Stomach (tissue), 9 donors: ENCODE results near the gene COG5. TPM values are rescaled to one million over a fixed set of nuclear protein-coding genes. Genes with fewer than 3 reads are reported as not detected.
A peak's percentile ranks its signal among the peaks of the same experiment; 100 is the strongest.

Experiments used
- DNase-seq, 2 donors: peaks; one replicate each; pipeline versions ENCODE4 v3.0.0 to v3.0.0-alpha.2; 2013 to 2019
- H3K27ac ChIP-seq, 5 donors: fragments of 200-600 bp in 4 of 5; sonication (generic) in 4 of 5; one replicate each; pipeline ENCODE4 v1.5.1; 2013 to 2019; ENCODE audit warnings: mild to moderate bottlenecking in 1 of 5, moderate library complexity in 1 of 5
- H3K27me3 ChIP-seq, 3 donors: fragments of 200-600 bp; sonication (generic); one replicate each; pipeline ENCODE4 v1.5.1; 2017 to 2019; ENCODE audit warnings: mixed run types in 1 of 3
- H3K36me3 ChIP-seq, 4 donors: fragments of 200-600 bp; sonication (generic); 1 replicate in 3 of 4; 2 replicates in 1 of 4; pipeline ENCODE4 v1.5.1; 2016 to 2019
- H3K4me1 ChIP-seq, 4 donors: fragments of 200-600 bp; sonication (generic); one replicate each; pipeline ENCODE4 v1.5.1; 2016 to 2019
- H3K4me3 ChIP-seq, 4 donors: fragments of 200-600 bp; sonication (generic) in 3 of 4; one replicate each; pipeline ENCODE4 v1.5.1; 2016 to 2019; ENCODE audit warnings: mild to moderate bottlenecking in 1 of 4
- H3K9me3 ChIP-seq, 4 donors: fragments of 200-600 bp; sonication (generic); one replicate each; pipeline ENCODE4 v1.5.1; 2016 to 2019
- CTCF ChIP-seq, 7 experiments: fragments of 450-650 bp in 4 of 7; fragments of 200-600 bp in 3 of 7; sonication (generic) in 3 of 7; IDR thresholded peaks; one replicate each; pipeline ENCODE4 v1.5.1; 2016 to 2019; ENCODE audit warnings: antibody characterized with exemption in 7 of 7, control low read depth in 2 of 7, mild to moderate bottlenecking in 1 of 7
- EP300 ChIP-seq: sonication (generic); formaldehyde crosslinking; IDR thresholded peaks from one replicate; pipeline ENCODE4 v1.6.1; 2017; ENCODE audit warnings: antibody characterized with exemption
- POLR2A ChIP-seq, 4 donors: fragments of 450-650 bp; IDR thresholded peaks; one replicate each; pipeline ENCODE4 v1.6.1; 2016; ENCODE audit warnings: antibody characterized with exemption in 4 of 4, control low read depth in 2 of 4, mild to moderate bottlenecking in 1 of 4, moderate library complexity in 1 of 4
- POLR2AphosphoS5 ChIP-seq, 3 donors: sonication (generic); formaldehyde crosslinking; IDR thresholded peaks; one replicate each; pipeline ENCODE4 v1.6.1; 2016; ENCODE audit warnings: antibody characterized with exemption in 3 of 3
- WGBS, 5 donors: extraction: QIAGEN DNeasy Blood & Tissue Kit in 3 of 5; methylation state at CpG; one replicate each; pipeline versions ENCODE4 v1.1.5 to v1.1.7; 2013 to 2018; 5-methylcytosine and 5-hydroxymethylcytosine counted together
- intact Hi-C: fragments of 100-400 bp; cut with DNase I; formaldehyde crosslinking; loops from one replicate; pipeline ENCODE4 v1.15.1; 2023; ENCODE audit warnings: low total_unique reads
- polyA plus RNA-seq, 3 donors: library from polyadenylated mRNA; stranded (reverse); fragments of 200-250 nt; gene quantifications; one replicate each; pipeline ENCODE4 v1.2.3, GENCODE V29; 2013
- total RNA-seq, 5 donors: library from RNA; depleted of rRNA; stranded (reverse); fragments of >200 nt; gene quantifications; one replicate each; pipeline versions ENCODE4 v1.1.0 to v1.2.3, GENCODE V29; 2014 to 2016
- donor health status: healthy with polysubstance abuse.
- donor health status: Bipolar disorder and iron deficiency.
- donor health status: healthy.

COG5 gene
- total and polyA plus RNA-seq, 8 donors, result 5.2 to 285 (median 17.1) TPM

- peaks cover 2 to 30% (median 22%) of the 10 kb centered on the region in 4 donors for H3K36me3 ChIP-seq
- WGBS, 5 donors, result 28 to 57% (median 48%) methylated on average over 4 of the region's 4 CpGs
- H3K27me3 ChIP-seq, result no peaks in the 10 kb centered on the region
- intact Hi-C loops, result no loop called here
- H3K27ac ChIP-seq, result no peak overlapping the region
- no peaks in the 10 kb centered on the region for H3K9me3 ChIP-seq
- H3K4me3 ChIP-seq, result no peak overlapping the region
- peaks cover 0 to 26% (median 11%) of the 10 kb centered on the region in 4 donors for H3K4me1 ChIP-seq
- TF ChIP-seq CTCF (IDR thresholded peaks at IDR 0.05) (no peak), POLR2A (IDR thresholded peaks at IDR 0.05) (no peak), EP300 (no peak), POLR2AphosphoS5 (IDR thresholded peaks at IDR 0.05) (no peak)
- DNase-seq, result peak in 1 of 2 donors; percentile 48
These were observed 46.1 kb upstream of the COG5 start for GRCh38 chr7:107609811-107610261.

GRCh38 chr7:107606303-107606702 lies 42.6 kb upstream of the COG5 start:
- intact Hi-C loops, result no loop called here
- H3K9me3 ChIP-seq, result no peaks in the 10 kb centered on the region
- peaks cover 0 to 20% (median 8%) of the 10 kb centered on the region in 4 donors for H3K4me1 ChIP-seq

GRCh38 chr7:107605218-107605815 lies 41.6 kb upstream of the COG5 start:
- Histone ChIP-seq H3K36me3 (peaks cover 0 to 46% (median 36%) of the 10 kb centered on the region in 4 donors), H3K27me3 (no peaks in the 10 kb centered on the region), H3K4me3 (no peak overlapping the region), H3K27ac (no peak overlapping the region), H3K9me3 (no peaks in the 10 kb centered on the region), H3K4me1 (peaks cover 0 to 18% (median 6%) of the 10 kb centered on the region in 4 donors)
- intact Hi-C loops, result no loop called here
- TF ChIP-seq EP300, result no peak
- no peak for TF ChIP-seq CTCF (IDR thresholded peaks at IDR 0.05)
- TF ChIP-seq POLR2A (IDR thresholded peaks at IDR 0.05), result no peak
- no peak for TF ChIP-seq POLR2AphosphoS5 (IDR thresholded peaks at IDR 0.05)
- DNase-seq, result no peak
- WGBS, 5 donors, result 86 to 96% (median 86%) methylated on average over 3 of the region's 3 CpGs

More at GRCh38 chr7:107606303-107606702, 42.6 kb upstream of the COG5 start:
- H3K36me3 ChIP-seq, result peaks cover 0 to 36% (median 26%) of the 10 kb centered on the region in 4 donors
- H3K27ac ChIP-seq, result no peak overlapping the region
- WGBS, 5 donors, result 95 to 100% (median 99%) methylated on average over 1 of the region's 1 CpG
- H3K4me3 ChIP-seq, result no peak overlapping the region
- DNase-seq, result no peak
- H3K27me3 ChIP-seq, result no peaks in the 10 kb centered on the region
- no peak for TF ChIP-seq POLR2AphosphoS5 (IDR thresholded peaks at IDR 0.05)
- TF ChIP-seq EP300, result no peak
- TF ChIP-seq CTCF (IDR thresholded peaks at IDR 0.05), result no peak
- TF ChIP-seq POLR2A (IDR thresholded peaks at IDR 0.05), result no peak

- no peak for TF ChIP-seq POLR2AphosphoS5 (IDR thresholded peaks at IDR 0.05)
- no peak for TF ChIP-seq CTCF (IDR thresholded peaks at IDR 0.05)
- no peak for TF ChIP-seq EP300
- no peak for TF ChIP-seq POLR2A (IDR thresholded peaks at IDR 0.05)
- Histone ChIP-seq H3K9me3 (no peaks in the 10 kb centered on the region), H3K27ac (no peak overlapping the region), H3K4me1 (peaks cover 0 to 5% (median 2%) of the 10 kb centered on the region in 4 donors), H3K27me3 (no peaks in the 10 kb centered on the region), H3K4me3 (no peak overlapping the region), H3K36me3 (peaks cover 0 to 68% (median 54%) of the 10 kb centered on the region in 4 donors)
- no peak for DNase-seq
- WGBS, 5 donors, result 88 to 91% (median 90%) methylated on average over 2 of the region's 2 CpGs
- intact Hi-C loops, result no loop called here
These were observed 37.1 kb upstream of the COG5 start for GRCh38 chr7:107600816-107601215.
